Esophagus muscularis mucosa (tissue), 3 donors: ENCODE data around the gene SLCO3A1.

Experiments
- CTCF ChIP-seq, 3 experiments: fragments of 200-600 bp in 2 of 3; fragments of 450-650 bp in 1 of 3; sonication (generic) in 2 of 3; IDR thresholded peaks; one replicate each; pipeline ENCODE4 v1.5.1; 2017 to 2019; ENCODE audit warnings: antibody characterized with exemption in 3 of 3, mild to moderate bottlenecking in 2 of 3, moderate library complexity in 1 of 3
- EP300 ChIP-seq: sonication (generic); formaldehyde crosslinking; IDR thresholded peaks from one replicate; pipeline ENCODE4 v1.6.1; 2017; ENCODE audit warnings: antibody characterized with exemption

GRCh38 chr15:91926908-91927270 lies 73.4 kb downstream of the SLCO3A1 start:
- TF ChIP-seq EP300 = no peak
- no peak for TF ChIP-seq CTCF (IDR thresholded peaks at IDR 0.05)
